NCI-H146 treated with DMSO at 0.1 percent for 48 hours (cell line): ENCODE measurements around the gene TES.
A peak's percentile ranks its signal among the peaks of the same experiment; 100 is the strongest.
"Not testable (repeated sequence)": the region's sequence is repeated elsewhere in the genome, so short reads cannot be mapped to it uniquely, and the experiment has no call there.

Experiments used
- DNase-seq: peaks from one replicate; lab custom pipeline; 2025; ENCODE audit not compliant: unreplicated experiment; lab: John Stamatoyannopoulos, UW

The TES gene, protein sequence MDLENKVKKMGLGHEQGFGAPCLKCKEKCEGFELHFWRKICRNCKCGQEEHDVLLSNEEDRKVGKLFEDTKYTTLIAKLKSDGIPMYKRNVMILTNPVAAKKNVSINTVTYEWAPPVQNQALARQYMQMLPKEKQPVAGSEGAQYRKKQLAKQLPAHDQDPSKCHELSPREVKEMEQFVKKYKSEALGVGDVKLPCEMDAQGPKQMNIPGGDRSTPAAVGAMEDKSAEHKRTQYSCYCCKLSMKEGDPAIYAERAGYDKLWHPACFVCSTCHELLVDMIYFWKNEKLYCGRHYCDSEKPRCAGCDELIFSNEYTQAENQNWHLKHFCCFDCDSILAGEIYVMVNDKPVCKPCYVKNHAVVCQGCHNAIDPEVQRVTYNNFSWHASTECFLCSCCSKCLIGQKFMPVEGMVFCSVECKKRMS

DNA sequence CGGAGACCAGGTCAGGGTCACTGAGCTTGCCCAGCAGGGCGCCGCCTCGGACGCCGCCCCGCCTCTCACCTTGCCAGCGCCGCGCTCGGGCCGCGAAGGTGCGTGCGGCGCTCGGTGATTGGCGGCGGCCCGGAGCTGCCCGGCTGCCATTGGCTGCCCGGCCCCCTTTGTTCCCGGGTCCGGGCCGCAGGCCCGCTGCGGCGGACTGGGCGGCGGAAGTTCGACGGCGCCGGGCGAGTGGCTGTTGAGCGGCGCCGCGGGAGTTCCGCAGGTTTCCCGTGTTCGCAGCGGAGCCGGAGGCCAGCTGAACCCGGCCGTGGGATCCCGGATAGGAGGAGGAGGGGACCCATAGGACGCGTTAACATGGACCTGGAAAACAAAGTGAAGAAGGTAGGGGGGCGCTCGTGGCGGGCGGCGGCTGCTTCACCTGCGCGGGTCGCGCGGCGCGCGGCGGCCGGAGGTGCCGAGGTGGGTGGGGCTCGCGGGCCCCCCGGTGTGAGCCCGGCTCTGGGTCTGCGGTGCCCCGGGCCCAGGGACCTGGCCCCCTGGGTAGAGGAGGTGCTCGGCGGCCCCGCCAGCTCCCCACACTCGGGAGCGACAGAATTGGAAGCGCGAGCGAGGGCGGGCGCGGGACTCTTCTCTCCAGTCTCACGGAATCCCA lies at the start of gene TES:
TES (plus strand) TSS at position 195 of the 661 bp plus-strand sequence; CDS start at position 364, 169 bp downstream.
- DNase-seq = no peak

- DNase-seq = no peak
Measured at GRCh38 chr7:116161728-116162127, 48.6 kb upstream of the TES start.

DNA sequence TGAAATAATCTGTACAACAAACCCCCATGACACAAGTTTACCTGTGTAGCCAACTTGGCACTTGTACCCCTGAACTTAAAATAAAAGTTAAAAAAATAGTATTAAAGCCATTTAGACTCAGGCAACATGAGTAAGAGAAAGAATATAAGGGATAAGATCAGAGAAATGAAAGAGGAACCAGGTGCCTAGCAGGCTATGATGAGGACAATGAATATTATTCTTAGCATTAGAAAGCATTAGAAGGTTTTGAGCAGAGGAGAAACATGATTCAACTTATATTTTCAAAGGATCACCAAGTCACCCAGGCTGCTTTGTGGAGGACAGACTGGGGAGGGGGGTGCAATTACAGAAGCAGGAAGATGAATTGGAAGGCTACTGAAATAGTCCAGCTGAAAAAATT lies 48.1 kb upstream of the TES start:
- no peak for DNase-seq

DNA sequence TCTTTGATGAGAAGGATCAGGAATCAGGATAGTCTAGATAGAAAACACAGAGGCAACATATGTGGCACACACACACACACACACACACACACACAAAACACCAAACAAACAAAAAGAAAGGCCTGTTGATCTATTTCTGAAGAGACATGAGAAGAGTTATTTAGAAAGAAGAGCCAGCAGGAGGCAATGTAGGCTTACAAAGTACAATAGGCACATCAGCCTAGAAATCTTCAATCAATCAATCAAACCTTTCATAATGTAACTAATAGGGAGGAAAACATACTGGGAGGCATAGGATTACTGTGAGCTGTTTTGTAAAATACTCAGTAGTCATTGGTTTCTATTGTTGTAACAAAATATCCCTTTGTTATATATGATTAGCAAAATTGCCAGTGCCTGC lies 47.3 kb upstream of the TES start:
- DNase-seq = no peak

GRCh38 chr7:116164552-116165306 lies 45.6 kb upstream of the TES start:
- DNase-seq = no peak

GRCh38 chr7:116165717-116166116 lies 44.6 kb upstream of the TES start:
- DNase-seq = no peak

GRCh38 chr7:116166156-116166555 lies 44.2 kb upstream of the TES start:
- DNase-seq = no peak

DNA sequence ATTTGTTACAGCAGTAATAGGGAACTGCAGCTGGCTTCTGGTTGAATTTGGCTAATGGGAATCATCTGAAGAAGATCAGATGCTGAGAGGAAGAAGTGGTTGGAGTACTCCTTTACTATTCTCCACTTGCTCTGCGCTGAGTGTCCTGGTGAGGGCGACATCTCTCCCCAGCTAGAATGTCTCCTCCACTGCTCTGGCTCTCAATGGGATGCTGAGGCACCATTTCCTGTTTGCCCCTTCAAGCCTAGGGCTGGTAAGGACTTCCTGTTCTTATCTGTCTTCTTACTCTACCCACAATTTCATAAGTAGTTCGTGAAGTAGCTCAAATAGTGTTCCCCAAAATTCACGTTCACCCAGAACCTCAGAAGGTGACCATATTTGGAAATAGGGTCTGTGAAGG lies 43.2 kb upstream of the TES start:
- no peak for DNase-seq

- no peak for DNase-seq
Measured at GRCh38 chr7:116169060-116169459, 41.3 kb upstream of the TES start.

DNA sequence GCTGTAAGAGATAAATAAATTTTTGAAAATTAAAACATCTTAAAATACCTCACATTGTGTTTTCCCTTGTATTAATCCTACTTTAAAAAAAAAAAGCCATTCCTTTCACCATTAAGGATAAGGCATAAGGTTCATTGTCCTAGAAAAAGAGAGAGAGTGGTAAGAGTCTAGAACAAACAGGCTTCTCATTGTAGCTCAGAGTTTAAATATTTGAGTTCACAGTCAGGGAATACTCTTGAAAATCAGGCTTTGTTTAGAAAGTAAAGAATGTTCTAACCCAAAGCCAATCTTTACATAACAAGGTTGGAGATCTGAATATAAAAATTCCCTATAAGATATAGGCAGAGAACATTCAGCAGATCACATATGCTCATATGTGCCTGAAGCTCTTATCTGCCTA lies 40.2 kb upstream of the TES start:
- DNase-seq = no peak

DNA sequence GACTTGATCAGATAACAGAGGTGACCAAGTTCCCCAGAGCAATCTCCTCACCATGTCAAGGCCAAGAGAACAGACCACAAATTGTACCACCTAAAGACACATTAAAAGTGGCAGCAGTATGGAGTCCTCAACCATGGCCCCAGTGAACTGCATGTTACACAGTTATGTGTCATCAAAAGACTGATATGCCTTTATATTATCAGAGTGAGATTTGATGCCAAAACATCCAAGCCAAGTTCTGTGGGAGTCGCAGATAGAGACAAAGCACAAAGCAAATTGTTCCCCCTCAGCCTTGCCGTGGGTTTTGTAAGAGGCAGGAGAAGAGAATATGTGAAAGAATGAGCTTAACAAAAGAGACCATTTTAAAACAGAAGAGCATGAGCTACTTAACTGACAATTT lies 39.2 kb upstream of the TES start:
- no peak for DNase-seq

GRCh38 chr7:116172353-116172752 lies 38.0 kb upstream of the TES start:
- no peak for DNase-seq

- peak; percentile 2 for DNase-seq
Measured at GRCh38 chr7:116173051-116174028, 37.0 kb upstream of the TES start.

GRCh38 chr7:116175095-116175494 lies 35.2 kb upstream of the TES start:
- DNase-seq = not testable (repeated sequence)

GRCh38 chr7:116176226-116176625 lies 34.1 kb upstream of the TES start:
- no peak for DNase-seq

DNA sequence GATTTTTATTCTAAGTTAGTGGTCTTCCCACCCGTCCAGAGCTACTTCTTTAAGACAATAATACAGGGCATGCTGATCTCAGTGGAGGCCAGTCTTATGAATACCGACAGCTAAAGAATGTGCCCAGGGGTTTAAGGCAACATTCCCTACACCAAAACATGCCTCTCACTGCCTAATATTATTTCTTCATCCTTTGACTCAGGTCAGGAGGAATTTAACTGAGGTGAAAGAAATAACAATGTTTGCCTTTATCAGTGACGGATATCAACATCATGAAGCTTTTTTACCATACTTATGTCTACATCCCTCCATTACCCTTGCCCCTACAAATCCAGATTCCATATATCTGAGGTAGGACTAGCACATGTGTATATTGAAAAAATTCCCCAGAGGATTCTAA lies 33.3 kb upstream of the TES start:
- no peak for DNase-seq

- no peak for DNase-seq
Measured at GRCh38 chr7:116180302-116180701, 30.0 kb upstream of the TES start.

- DNase-seq = no peak
Measured at GRCh38 chr7:116182023-116182422, 28.3 kb upstream of the TES start.

DNA sequence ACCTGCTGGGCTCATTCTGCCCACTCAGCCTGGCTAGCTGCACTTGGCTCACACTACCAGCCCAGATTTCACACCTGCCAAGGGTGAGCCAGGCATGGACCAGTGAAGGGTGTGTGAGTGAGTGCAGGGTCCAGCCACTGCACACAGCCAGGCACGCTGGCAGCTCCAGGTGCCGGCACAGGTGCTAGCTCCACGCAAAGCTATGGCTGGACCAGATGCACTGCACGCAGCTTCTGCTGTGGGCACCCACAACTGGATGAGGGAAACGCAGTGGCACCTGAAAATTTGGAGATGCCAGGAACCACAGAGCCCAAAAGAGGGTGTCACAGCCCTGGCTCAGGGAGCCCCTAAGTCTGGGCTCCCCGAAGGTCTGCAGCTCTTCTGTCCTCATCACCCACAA lies 24.9 kb upstream of the TES start:
- no peak for DNase-seq

DNA sequence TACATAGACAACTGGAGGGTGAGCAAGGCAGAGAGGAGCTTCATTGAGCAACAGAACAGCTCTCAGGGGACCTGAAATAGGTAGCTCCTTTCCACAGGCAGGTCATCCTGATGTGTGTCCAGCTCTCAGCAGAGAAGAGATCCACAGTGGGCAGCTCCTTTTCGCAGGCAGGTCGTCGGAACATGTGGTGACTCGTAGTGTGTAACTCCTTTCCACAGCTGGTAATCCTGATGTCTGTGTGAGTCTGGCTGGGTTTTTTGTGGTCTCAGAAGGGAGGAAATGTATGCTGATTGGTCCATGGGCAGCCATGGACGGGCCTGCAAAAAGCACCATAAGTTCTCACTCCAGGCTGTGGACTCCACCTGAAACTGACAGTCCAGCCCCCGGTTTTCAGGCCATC lies 24.4 kb upstream of the TES start:
- no peak for DNase-seq

DNA sequence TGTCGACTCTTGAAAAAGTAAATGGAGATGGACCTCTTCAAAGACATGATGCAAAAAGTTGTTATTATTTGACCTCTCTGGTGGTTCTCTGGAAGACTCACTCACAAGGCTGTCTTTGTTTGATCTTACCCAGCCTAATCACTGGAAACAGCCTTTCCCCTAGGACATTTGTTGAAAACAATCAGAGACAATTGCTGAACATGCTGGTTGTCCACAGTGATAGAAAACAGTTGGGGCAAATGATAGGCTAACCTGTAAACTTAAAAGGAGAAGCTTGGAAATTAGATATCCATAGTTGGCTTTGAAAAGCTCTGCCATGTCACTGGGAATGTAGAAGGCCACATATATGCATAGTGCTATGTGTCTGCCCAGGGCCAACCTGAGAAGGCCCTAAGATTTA lies 22.9 kb upstream of the TES start:
- no peak for DNase-seq
